ENCODE measurements around the gene RAB29.

DNA sequence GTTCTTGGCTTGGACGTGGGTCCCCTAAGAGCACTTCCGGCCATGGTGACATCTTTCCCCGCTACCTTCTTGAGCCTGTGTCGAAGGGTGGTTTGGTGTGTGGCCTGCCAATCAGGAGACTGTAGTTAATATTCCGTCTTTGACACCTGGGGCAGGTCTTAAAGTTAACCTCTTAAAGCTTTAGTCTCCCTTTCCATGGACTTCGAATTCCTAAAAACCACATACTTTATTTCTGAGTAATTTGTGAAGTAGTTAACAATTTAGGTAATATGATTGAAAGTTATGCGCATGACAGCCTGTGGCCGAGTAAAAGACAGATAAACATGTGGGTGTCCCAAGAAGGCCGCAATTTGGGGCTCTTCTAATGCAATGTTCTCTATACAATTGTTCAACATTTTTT is 10.2 kb upstream of the RAB29 start:
- TF ChIP-seq, protein P1, sequence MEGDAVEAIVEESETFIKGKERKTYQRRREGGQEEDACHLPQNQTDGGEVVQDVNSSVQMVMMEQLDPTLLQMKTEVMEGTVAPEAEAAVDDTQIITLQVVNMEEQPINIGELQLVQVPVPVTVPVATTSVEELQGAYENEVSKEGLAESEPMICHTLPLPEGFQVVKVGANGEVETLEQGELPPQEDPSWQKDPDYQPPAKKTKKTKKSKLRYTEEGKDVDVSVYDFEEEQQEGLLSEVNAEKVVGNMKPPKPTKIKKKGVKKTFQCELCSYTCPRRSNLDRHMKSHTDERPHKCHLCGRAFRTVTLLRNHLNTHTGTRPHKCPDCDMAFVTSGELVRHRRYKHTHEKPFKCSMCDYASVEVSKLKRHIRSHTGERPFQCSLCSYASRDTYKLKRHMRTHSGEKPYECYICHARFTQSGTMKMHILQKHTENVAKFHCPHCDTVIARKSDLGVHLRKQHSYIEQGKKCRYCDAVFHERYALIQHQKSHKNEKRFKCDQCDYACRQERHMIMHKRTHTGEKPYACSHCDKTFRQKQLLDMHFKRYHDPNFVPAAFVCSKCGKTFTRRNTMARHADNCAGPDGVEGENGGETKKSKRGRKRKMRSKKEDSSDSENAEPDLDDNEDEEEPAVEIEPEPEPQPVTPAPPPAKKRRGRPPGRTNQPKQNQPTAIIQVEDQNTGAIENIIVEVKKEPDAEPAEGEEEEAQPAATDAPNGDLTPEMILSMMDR (IDR thresholded peaks at IDR 0.05), result no peak
- no peak for TF ChIP-seq POLR2AphosphoS5 (IDR thresholded peaks at IDR 0.05; ENCODE audit: low read depth, low read length)
